WTC11 (cell line): ENCODE data around the gene TTC14. TPM values are rescaled to one million over a fixed set of nuclear protein-coding genes. Genes with fewer than 3 reads are reported as not detected.
"Not testable (repeated sequence)": the region's sequence is repeated elsewhere in the genome, so short reads cannot be mapped to it uniquely, and the experiment has no call there.

ENCODE experiments used
- ATAC-seq: fragments of 200-7000 bp; cut with Tn5 transposase; 2 replicates; pipeline ENCODE4 v1.10.0; 2021; ENCODE audit warnings: mild to moderate bottlenecking, moderate library complexity
- CTCF ChIA-PET: fragments of 300-600 bp; sonication (Branson Sonifier 250); formaldehyde crosslinking; loops from one replicate; lab custom pipeline; 2021; ENCODE audit warnings: antibody characterized with exemption; lab: Charles Lee
- POLR2A ChIA-PET: fragments of 350-600 bp; sonication (Branson Sonifier 250); formaldehyde crosslinking; loops from one replicate; lab custom pipeline; 2021; ENCODE audit warnings: antibody characterized with exemption; lab: Charles Lee
- DNase-seq: peaks from one replicate; pipeline ENCODE4 v3.0.0; 2021; ENCODE audit warnings: low spot score
- H3K27ac Mint-ChIP-seq: 2 replicates; pipeline ENCODE4 v1.8.0; 2021; ENCODE audit warnings: mixed read lengths
- H3K27me3 Mint-ChIP-seq: 2 replicates; pipeline ENCODE4 v1.8.0; 2021; ENCODE audit warnings: low read depth, mild to moderate bottlenecking, moderate library complexity, mixed read lengths
- H3K36me3 Mint-ChIP-seq: 2 replicates; pipeline ENCODE4 v1.8.0; 2021; ENCODE audit warnings: mixed read lengths
- H3K4me1 Mint-ChIP-seq: 2 replicates; pipeline ENCODE4 v1.8.0; 2022; ENCODE audit warnings: mixed read lengths
- H3K4me3 Mint-ChIP-seq: 2 replicates; pipeline ENCODE4 v1.8.0; 2021; ENCODE audit warnings: mild to moderate bottlenecking, moderate library complexity, mixed read lengths
- H3K9me3 Mint-ChIP-seq: 2 replicates; pipeline ENCODE4 v1.8.0; 2021; ENCODE audit warnings: mixed read lengths
- ATF1 ChIP-seq: sonication (generic); formaldehyde crosslinking; IDR thresholded peaks from 2 replicates; pipeline ENCODE4 v1.8.1; 2023; ENCODE audit warnings: mild to moderate bottlenecking, moderate library complexity, missing genetic modification reagents
- CREM ChIP-seq: sonication (generic); formaldehyde crosslinking; IDR thresholded peaks from 2 replicates; pipeline ENCODE4 v1.8.1; 2022; ENCODE audit warnings: mild to moderate bottlenecking, missing genetic modification reagents, moderate library complexity
- ELF4 ChIP-seq: sonication (generic); formaldehyde crosslinking; IDR thresholded peaks from 2 replicates; pipeline ENCODE4 v1.8.1; 2022; ENCODE audit warnings: low read depth, mild to moderate bottlenecking, moderate library complexity, missing genetic modification reagents
- EMX1 ChIP-seq: fragments of 250-450 bp; sonication (Bioruptor Pico); IDR thresholded peaks from 2 replicates; pipeline ENCODE4 v1.8.0; 2021; ENCODE audit warnings: mild to moderate bottlenecking
- GABPB1 ChIP-seq: sonication (generic); formaldehyde crosslinking; IDR thresholded peaks from 2 replicates; pipeline ENCODE4 v1.8.1; 2023; ENCODE audit warnings: mild to moderate bottlenecking, missing genetic modification reagents
- GTF2I ChIP-seq: fragments of 250-450 bp; sonication (Bioruptor Pico); conservative IDR thresholded peaks from 2 replicates; pipeline ENCODE4 v1.4.0; 2021; ENCODE audit warnings: mild to moderate bottlenecking
- JAZF1 ChIP-seq: fragments of 250-450 bp; sonication (Bioruptor Pico); IDR thresholded peaks from 2 replicates; pipeline ENCODE4 v1.9.0; 2021; ENCODE audit warnings: moderate library complexity, mild to moderate bottlenecking, inconsistent platforms
- NR2C2 ChIP-seq: sonication (generic); formaldehyde crosslinking; IDR thresholded peaks from 2 replicates; pipeline ENCODE4 v1.8.0; 2022; ENCODE audit warnings: mild to moderate bottlenecking, missing genetic modification reagents
- NR3C1 ChIP-seq: sonication (generic); formaldehyde crosslinking; conservative IDR thresholded peaks from 2 replicates; pipeline ENCODE4 v1.8.1; 2023; ENCODE audit warnings: low read depth, mild to moderate bottlenecking, missing genetic modification reagents
- OVOL2 ChIP-seq: fragments of 250-450 bp; sonication (Bioruptor Pico); IDR thresholded peaks from 2 replicates; pipeline ENCODE4 v1.9.0; 2021; ENCODE audit warnings: mild to moderate bottlenecking, borderline replicate concordance
- SMAD3 ChIP-seq: sonication (generic); formaldehyde crosslinking; IDR thresholded peaks from 2 replicates; pipeline ENCODE4 v1.8.0; 2022; ENCODE audit warnings: missing genetic modification reagents, mild to moderate bottlenecking, borderline replicate concordance
- ZBTB21 ChIP-seq: sonication (generic); formaldehyde crosslinking; IDR thresholded peaks from 2 replicates; pipeline ENCODE4 v1.8.1; 2023; ENCODE audit warnings: mild to moderate bottlenecking, missing genetic modification reagents, borderline replicate concordance
- total RNA-seq: library from RNA; stranded (reverse); gene quantifications from 3 replicates; pipeline ENCODE4 v1.2.3, GENCODE V29; 2021
- TF ChIP-seq, protein P1 (sequence below): sonication (generic); formaldehyde crosslinking; IDR thresholded peaks from 2 replicates; pipeline ENCODE4 v1.8.1; 2023; ENCODE audit warnings: mild to moderate bottlenecking, missing genetic modification reagents, borderline replicate concordance
- TF ChIP-seq, protein P2 (sequence below): sonication (generic); formaldehyde crosslinking; IDR thresholded peaks from 2 replicates; pipeline ENCODE4 v1.8.0; 2023; ENCODE audit warnings: missing genetic modification reagents
- TF ChIP-seq, protein P3 (sequence below): sonication (generic); formaldehyde crosslinking; IDR thresholded peaks from 2 replicates; pipeline ENCODE4 v1.8.1; 2022; ENCODE audit warnings: mild to moderate bottlenecking, moderate library complexity, missing genetic modification reagents
- TF ChIP-seq, protein P4 (sequence below): sonication (generic); formaldehyde crosslinking; IDR thresholded peaks from 2 replicates; pipeline ENCODE4 v1.8.0; 2022; ENCODE audit warnings: mild to moderate bottlenecking, missing genetic modification reagents
- TF ChIP-seq, protein P5 (sequence below): fragments of 250-450 bp; sonication (Bioruptor Pico); IDR thresholded peaks from 2 replicates; pipeline ENCODE4 v1.9.0; 2021; ENCODE audit warnings: mild to moderate bottlenecking
- TF ChIP-seq, protein P6 (sequence below): sonication (generic); formaldehyde crosslinking; IDR thresholded peaks from 2 replicates; pipeline ENCODE4 v1.8.1; 2022; ENCODE audit warnings: mild to moderate bottlenecking, missing genetic modification reagents, moderate library complexity, borderline replicate concordance
- TF ChIP-seq, protein P7 (sequence below): sonication (generic); formaldehyde crosslinking; conservative IDR thresholded peaks from 2 replicates; pipeline ENCODE4 v1.8.1; 2023; ENCODE audit warnings: mild to moderate bottlenecking, low read depth, missing genetic modification reagents, moderate library complexity

The TTC14 gene
- total RNA-seq, 1 experiment from 2014 or later, result 26.0 TPM

DNA sequence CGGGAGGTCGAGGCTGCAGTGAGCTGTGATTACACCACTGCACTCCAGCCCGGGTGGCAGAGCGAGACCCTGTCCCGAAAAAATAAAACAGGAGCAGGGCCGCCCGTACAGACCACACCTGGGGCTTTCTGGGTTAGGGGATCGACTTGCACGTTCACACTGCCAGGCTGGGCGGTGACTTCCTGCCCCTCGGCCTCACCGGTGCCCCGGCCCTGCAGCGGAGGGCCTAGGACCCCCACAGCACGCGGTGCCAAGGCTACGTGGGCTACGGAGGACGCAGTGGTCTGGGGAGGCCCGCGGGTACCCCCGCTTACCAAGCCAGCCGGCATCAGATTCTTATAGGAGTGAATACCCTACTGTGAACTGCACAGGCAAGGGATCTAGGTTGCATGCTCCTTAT, 11.6 kb upstream of the TTC14 start (continued):
- no peak for TF ChIP-seq ELF4
- no peak for TF ChIP-seq SMAD3 (CRISPR knock-in tag)
- no peak for TF ChIP-seq JAZF1 (CRISPR knock-in tag)
- TF ChIP-seq NR2C2 (CRISPR knock-in tag), result no peak

DNA sequence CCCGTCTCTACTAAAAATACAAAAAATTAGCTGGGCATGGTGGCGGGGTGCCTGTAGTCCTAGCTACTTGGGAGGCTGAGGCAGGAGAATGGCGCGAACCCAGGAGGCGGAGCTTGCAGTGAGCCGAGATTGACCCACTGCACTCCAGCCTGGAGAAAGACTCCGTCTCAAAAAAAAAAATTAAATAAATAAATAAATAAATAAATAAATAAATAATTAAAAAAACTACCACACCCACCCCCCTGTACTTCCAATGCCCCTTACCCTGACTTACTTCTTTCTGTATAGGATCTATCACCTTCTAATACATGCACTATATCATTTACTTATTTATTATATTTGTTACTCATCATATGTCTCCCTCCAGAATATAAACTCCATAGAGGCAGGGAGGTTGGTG, 8.3 kb upstream of the TTC14 start:
- DNase-seq, H3K9me3 Mint-ChIP-seq, ATAC-seq, H3K27ac Mint-ChIP-seq, H3K36me3 Mint-ChIP-seq, CTCF ChIA-PET, POLR2A ChIA-PET, H3K4me3 Mint-ChIP-seq, H3K4me1 Mint-ChIP-seq: not testable (repeated sequence)
- peaks cover 16% of the 10 kb centered on the region for H3K27me3 Mint-ChIP-seq

DNA sequence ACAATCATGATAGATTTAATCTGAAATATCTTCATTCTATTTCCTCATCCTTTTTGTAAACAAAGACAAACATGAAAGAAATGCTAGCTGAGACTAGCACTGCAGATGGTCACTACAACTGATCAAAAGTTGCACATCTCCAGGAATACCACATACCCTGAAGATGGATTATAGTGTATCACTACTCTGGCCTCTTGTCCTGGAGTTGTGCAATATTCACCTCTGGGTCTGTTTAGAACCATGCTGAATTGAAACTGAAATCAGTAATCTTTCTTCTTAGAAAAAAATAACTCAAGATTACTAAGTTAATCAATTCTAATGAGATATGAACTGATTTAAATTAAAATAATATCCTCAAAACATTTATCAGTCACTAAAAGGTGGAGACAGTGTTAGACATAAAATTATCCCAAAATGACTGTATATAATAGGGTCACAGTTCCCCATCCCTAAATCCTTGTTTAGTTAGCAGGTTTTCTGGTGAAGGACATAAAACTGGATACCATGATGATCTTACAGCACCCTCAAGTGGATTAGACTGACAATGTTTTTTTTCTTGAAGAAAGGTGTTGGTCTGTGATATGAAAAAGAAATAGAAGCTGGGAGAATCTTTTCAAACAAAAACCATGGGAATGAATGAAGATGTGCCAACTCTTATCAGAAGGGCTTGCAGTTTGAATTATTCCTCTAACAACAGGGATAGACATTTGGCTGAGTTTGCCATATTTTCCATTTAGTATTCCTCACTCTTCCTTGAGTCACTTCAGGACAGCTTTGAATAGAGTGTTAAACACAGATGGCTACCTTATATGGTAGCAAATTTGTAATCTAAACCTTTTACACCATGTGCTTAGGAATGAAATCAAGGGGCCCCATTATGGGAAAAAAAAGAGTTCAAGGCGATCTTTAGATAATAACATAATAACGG, 7.1 kb upstream of the TTC14 start:
- DNase-seq, result no peak
- POLR2A ChIA-PET, result interaction anchor here (0.6 kb wide), 1 partner anchor 783 kb away, joined by 3 read pairs; no protein-coding TSS in a partner anchor
- H3K27ac Mint-ChIP-seq, result no peak overlapping the region
- TF ChIP-seq, protein P1, sequence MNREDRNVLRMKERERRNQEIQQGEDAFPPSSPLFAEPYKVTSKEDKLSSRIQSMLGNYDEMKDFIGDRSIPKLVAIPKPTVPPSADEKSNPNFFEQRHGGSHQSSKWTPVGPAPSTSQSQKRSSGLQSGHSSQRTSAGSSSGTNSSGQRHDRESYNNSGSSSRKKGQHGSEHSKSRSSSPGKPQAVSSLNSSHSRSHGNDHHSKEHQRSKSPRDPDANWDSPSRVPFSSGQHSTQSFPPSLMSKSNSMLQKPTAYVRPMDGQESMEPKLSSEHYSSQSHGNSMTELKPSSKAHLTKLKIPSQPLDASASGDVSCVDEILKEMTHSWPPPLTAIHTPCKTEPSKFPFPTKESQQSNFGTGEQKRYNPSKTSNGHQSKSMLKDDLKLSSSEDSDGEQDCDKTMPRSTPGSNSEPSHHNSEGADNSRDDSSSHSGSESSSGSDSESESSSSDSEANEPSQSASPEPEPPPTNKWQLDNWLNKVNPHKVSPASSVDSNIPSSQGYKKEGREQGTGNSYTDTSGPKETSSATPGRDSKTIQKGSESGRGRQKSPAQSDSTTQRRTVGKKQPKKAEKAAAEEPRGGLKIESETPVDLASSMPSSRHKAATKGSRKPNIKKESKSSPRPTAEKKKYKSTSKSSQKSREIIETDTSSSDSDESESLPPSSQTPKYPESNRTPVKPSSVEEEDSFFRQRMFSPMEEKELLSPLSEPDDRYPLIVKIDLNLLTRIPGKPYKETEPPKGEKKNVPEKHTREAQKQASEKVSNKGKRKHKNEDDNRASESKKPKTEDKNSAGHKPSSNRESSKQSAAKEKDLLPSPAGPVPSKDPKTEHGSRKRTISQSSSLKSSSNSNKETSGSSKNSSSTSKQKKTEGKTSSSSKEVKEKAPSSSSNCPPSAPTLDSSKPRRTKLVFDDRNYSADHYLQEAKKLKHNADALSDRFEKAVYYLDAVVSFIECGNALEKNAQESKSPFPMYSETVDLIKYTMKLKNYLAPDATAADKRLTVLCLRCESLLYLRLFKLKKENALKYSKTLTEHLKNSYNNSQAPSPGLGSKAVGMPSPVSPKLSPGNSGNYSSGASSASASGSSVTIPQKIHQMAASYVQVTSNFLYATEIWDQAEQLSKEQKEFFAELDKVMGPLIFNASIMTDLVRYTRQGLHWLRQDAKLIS (CRISPR knock-in tag), result no peak
- TF ChIP-seq, protein P2, sequence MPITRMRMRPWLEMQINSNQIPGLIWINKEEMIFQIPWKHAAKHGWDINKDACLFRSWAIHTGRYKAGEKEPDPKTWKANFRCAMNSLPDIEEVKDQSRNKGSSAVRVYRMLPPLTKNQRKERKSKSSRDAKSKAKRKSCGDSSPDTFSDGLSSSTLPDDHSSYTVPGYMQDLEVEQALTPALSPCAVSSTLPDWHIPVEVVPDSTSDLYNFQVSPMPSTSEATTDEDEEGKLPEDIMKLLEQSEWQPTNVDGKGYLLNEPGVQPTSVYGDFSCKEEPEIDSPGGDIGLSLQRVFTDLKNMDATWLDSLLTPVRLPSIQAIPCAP (CRISPR knock-in tag), result no peak
- TF ChIP-seq CREM (CRISPR knock-in tag) (no peak), OVOL2 (CRISPR knock-in tag) (no peak), ATF1 (CRISPR knock-in tag) (no peak), GTF2I (CRISPR knock-in tag) (no peak), GABPB1 (CRISPR knock-in tag) (no peak), NR3C1 (CRISPR knock-in tag) (no peak), ZBTB21 (CRISPR knock-in tag) (no peak), EMX1 (CRISPR knock-in tag) (no peak)
- TF ChIP-seq, protein P3, sequence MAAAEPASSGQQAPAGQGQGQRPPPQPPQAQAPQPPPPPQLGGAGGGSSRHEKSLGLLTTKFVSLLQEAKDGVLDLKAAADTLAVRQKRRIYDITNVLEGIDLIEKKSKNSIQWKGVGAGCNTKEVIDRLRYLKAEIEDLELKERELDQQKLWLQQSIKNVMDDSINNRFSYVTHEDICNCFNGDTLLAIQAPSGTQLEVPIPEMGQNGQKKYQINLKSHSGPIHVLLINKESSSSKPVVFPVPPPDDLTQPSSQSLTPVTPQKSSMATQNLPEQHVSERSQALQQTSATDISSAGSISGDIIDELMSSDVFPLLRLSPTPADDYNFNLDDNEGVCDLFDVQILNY (CRISPR knock-in tag), result no peak
- TF ChIP-seq, protein P4, sequence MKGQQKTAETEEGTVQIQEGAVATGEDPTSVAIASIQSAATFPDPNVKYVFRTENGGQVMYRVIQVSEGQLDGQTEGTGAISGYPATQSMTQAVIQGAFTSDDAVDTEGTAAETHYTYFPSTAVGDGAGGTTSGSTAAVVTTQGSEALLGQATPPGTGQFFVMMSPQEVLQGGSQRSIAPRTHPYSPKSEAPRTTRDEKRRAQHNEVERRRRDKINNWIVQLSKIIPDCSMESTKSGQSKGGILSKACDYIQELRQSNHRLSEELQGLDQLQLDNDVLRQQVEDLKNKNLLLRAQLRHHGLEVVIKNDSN (CRISPR knock-in tag), result no peak
- TF ChIP-seq, protein P5, sequence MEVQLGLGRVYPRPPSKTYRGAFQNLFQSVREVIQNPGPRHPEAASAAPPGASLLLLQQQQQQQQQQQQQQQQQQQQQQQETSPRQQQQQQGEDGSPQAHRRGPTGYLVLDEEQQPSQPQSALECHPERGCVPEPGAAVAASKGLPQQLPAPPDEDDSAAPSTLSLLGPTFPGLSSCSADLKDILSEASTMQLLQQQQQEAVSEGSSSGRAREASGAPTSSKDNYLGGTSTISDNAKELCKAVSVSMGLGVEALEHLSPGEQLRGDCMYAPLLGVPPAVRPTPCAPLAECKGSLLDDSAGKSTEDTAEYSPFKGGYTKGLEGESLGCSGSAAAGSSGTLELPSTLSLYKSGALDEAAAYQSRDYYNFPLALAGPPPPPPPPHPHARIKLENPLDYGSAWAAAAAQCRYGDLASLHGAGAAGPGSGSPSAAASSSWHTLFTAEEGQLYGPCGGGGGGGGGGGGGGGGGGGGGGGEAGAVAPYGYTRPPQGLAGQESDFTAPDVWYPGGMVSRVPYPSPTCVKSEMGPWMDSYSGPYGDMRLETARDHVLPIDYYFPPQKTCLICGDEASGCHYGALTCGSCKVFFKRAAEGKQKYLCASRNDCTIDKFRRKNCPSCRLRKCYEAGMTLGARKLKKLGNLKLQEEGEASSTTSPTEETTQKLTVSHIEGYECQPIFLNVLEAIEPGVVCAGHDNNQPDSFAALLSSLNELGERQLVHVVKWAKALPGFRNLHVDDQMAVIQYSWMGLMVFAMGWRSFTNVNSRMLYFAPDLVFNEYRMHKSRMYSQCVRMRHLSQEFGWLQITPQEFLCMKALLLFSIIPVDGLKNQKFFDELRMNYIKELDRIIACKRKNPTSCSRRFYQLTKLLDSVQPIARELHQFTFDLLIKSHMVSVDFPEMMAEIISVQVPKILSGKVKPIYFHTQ, result no peak
- TF ChIP-seq, protein P6, sequence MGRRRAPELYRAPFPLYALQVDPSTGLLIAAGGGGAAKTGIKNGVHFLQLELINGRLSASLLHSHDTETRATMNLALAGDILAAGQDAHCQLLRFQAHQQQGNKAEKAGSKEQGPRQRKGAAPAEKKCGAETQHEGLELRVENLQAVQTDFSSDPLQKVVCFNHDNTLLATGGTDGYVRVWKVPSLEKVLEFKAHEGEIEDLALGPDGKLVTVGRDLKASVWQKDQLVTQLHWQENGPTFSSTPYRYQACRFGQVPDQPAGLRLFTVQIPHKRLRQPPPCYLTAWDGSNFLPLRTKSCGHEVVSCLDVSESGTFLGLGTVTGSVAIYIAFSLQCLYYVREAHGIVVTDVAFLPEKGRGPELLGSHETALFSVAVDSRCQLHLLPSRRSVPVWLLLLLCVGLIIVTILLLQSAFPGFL (CRISPR knock-in tag), result no peak
- TF ChIP-seq, protein P7, sequence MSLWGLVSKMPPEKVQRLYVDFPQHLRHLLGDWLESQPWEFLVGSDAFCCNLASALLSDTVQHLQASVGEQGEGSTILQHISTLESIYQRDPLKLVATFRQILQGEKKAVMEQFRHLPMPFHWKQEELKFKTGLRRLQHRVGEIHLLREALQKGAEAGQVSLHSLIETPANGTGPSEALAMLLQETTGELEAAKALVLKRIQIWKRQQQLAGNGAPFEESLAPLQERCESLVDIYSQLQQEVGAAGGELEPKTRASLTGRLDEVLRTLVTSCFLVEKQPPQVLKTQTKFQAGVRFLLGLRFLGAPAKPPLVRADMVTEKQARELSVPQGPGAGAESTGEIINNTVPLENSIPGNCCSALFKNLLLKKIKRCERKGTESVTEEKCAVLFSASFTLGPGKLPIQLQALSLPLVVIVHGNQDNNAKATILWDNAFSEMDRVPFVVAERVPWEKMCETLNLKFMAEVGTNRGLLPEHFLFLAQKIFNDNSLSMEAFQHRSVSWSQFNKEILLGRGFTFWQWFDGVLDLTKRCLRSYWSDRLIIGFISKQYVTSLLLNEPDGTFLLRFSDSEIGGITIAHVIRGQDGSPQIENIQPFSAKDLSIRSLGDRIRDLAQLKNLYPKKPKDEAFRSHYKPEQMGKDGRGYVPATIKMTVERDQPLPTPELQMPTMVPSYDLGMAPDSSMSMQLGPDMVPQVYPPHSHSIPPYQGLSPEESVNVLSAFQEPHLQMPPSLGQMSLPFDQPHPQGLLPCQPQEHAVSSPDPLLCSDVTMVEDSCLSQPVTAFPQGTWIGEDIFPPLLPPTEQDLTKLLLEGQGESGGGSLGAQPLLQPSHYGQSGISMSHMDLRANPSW, result no peak

More for the DNA sequence above, 7.1 kb upstream of the TTC14 start:
- Mint-ChIP-seq H3K9me3 (no peaks in the 10 kb centered on the region), H3K36me3 (no peaks in the 10 kb centered on the region), H3K4me1 (no peaks in the 10 kb centered on the region), H3K27me3 (peaks cover 28% of the 10 kb centered on the region), H3K4me3 (no peak overlapping the region)
- CTCF ChIA-PET, result interaction anchor here (0.6 to 2.2 kb wide), 11 partner anchors 9 to 827 kb away, joined by 3 to 14 read pairs (median 5); no protein-coding TSS in a partner anchor
- ATAC-seq, result peak; percentile 41; the same call in 1 of the 2 replicates
